ENCODE results near the gene RAD9A. TPM values are rescaled to one million over a fixed set of nuclear protein-coding genes. Genes with fewer than 3 reads are reported as not detected.
A peak's percentile ranks its signal among the peaks of the same experiment; 100 is the strongest.

RAD9A gene
- total RNA-seq, 1 donor, result 7.8 TPM

DNA sequence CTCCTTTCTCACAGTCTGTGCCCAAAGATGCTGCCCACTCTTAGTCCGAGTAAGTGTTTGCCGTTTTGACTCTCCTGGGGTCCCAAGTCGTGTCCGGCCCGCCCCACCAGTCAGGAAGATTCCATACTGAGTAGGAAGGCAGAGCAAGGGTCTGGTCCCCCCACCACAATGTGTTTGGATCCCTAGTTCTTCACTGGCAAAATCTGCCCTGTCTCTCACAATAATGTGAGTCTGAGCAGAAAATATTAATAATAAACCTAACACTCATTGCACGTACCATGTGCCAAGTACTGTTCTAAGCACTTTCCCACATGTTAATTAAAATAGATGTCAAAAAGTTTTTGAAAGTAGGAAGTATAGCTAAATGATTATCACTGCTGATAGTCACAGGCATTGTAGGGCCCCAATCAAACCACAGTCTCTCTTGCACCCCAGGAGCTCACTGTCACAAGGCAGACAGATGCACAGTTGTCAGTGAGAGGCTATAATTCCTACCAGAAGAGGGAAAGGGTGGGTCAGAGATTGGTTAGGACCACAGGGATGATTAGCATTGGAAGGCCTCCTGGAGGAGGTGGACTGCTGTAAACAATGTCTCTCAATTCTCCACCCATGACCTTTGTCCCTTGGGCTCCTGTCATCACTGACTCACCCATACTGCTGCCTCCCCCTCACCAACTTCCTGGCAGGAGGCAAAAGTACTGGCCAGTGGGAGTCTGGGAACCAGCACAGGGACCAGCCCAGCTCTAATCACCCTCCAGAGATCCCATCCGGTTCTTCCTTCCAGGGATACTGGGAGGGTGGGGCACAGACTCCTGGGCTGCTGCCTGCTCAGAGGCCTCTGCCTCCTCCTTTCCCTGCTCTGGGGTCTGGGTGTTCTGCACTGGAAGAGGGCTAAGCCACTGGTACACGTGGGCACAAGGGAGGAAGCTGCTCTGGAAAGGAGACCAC is 37.4 kb upstream of the RAD9A start:
- Histone ChIP-seq H3K9me3 (ENCODE audit: low read depth, low read length) (no peaks in the 10 kb centered on the region), H3K27me3 (ENCODE audit: insufficient read depth, low read length) (no peaks in the 10 kb centered on the region), H3K4me1 (ENCODE audit: insufficient read depth, low read length) (peaks cover 89% of the 10 kb centered on the region), H3K4me3 (ENCODE audit: low read length) (peak overlapping the region; percentile 71)

- peaks cover 83% of the 10 kb centered on the region for H3K4me1 ChIP-seq (ENCODE audit: insufficient read depth, low read length)
- H3K27me3 ChIP-seq (ENCODE audit: insufficient read depth, low read length), result no peaks in the 10 kb centered on the region
- H3K9me3 ChIP-seq (ENCODE audit: low read depth, low read length), result no peaks in the 10 kb centered on the region
- no peak overlapping the region for H3K4me3 ChIP-seq (ENCODE audit: low read length)
Measured at GRCh38 chr11:67355023-67355793, 36.6 kb upstream of the RAD9A start.

DNA sequence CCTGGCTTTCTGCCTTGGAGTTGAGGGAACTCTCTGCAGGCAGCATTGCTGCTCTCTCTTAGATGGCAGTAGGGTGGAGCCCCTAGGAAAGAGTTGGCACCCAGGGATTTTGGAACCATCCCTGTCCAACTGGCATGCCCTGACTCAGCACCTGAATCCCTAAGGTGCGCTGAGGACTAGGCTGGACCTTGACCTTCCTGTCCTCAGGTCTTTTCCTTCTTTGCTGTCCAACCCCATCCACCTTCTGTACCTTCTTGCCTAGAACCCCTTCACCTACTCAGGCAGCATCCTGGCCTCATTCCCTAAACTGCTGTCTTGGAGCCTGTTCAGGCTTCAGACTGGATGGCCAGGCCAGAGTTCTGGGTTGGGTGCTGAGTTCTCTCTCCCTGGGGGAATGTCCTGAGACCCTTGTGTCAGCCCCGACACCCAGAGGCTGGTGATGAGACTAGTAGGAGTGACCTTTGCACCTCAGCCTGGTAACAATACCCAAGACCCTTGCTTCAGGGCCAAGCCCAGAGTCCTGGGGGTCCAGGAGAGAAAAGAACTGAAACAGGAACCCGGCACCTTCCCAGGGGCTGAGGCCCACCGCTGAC is 35.9 kb upstream of the RAD9A start:
- Histone ChIP-seq H3K4me3 (ENCODE audit: low read length) (no peak overlapping the region), H3K4me1 (ENCODE audit: insufficient read depth, low read length) (peaks cover 78% of the 10 kb centered on the region), H3K9me3 (ENCODE audit: low read depth, low read length) (no peaks in the 10 kb centered on the region), H3K27me3 (ENCODE audit: insufficient read depth, low read length) (no peaks in the 10 kb centered on the region)

DNA sequence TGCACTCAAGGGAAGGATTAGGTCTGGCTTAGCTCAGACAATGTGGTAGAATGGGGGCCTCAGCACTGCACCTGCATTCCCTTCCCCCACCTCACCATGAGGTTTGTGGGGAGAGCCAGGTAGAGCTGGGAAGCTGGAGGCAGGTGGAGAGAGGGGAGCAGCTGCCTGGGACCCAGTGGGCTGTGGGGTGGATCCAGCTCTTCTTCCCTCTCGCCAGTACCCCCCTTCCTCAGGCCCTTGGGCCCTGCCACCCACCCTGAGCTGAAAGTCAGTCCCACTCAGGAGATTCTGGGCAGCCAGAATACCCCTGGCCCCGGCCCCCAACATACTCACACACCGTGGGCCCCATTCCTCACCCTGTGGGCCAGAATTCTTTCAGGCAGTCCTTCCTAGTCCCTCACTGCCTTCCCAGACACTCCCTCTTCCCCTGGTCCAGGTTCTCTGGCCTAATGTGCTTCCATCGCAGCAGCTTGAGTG is 35.4 kb upstream of the RAD9A start:
- Histone ChIP-seq H3K9me3 (ENCODE audit: low read depth, low read length) (no peaks in the 10 kb centered on the region), H3K4me1 (ENCODE audit: insufficient read depth, low read length) (peaks cover 72% of the 10 kb centered on the region), H3K4me3 (ENCODE audit: low read length) (no peak overlapping the region), H3K27me3 (ENCODE audit: insufficient read depth, low read length) (no peaks in the 10 kb centered on the region)

- Histone ChIP-seq H3K4me1 (ENCODE audit: insufficient read depth, low read length) (peaks cover 66% of the 10 kb centered on the region), H3K9me3 (ENCODE audit: low read depth, low read length) (no peaks in the 10 kb centered on the region), H3K4me3 (ENCODE audit: low read length) (no peak overlapping the region), H3K27me3 (ENCODE audit: insufficient read depth, low read length) (no peaks in the 10 kb centered on the region)
Measured at GRCh38 chr11:67356864-67357561, 34.8 kb upstream of the RAD9A start.

GRCh38 chr11:67357831-67358670 is 33.7 kb upstream of the RAD9A start:
- Histone ChIP-seq H3K4me3 (ENCODE audit: low read length) (no peak overlapping the region), H3K27me3 (ENCODE audit: insufficient read depth, low read length) (no peaks in the 10 kb centered on the region), H3K4me1 (ENCODE audit: insufficient read depth, low read length) (peaks cover 57% of the 10 kb centered on the region), H3K9me3 (ENCODE audit: low read depth, low read length) (no peaks in the 10 kb centered on the region)

- H3K4me1 ChIP-seq (ENCODE audit: insufficient read depth, low read length), result peaks cover 55% of the 10 kb centered on the region
- no peaks in the 10 kb centered on the region for H3K27me3 ChIP-seq (ENCODE audit: insufficient read depth, low read length)
- H3K9me3 ChIP-seq (ENCODE audit: low read depth, low read length), result no peaks in the 10 kb centered on the region
- H3K4me3 ChIP-seq (ENCODE audit: low read length), result no peak overlapping the region
Measured at GRCh38 chr11:67364169-67364568, 27.6 kb upstream of the RAD9A start.

GRCh38 chr11:67364783-67365722 is 26.7 kb upstream of the RAD9A start:
- Histone ChIP-seq H3K4me1 (ENCODE audit: insufficient read depth, low read length) (peaks cover 63% of the 10 kb centered on the region), H3K9me3 (ENCODE audit: low read depth, low read length) (no peaks in the 10 kb centered on the region), H3K4me3 (ENCODE audit: low read length) (no peak overlapping the region), H3K27me3 (ENCODE audit: insufficient read depth, low read length) (no peaks in the 10 kb centered on the region)

- Histone ChIP-seq H3K4me1 (ENCODE audit: insufficient read depth, low read length) (peaks cover 69% of the 10 kb centered on the region), H3K27me3 (ENCODE audit: insufficient read depth, low read length) (no peaks in the 10 kb centered on the region), H3K9me3 (ENCODE audit: low read depth, low read length) (no peaks in the 10 kb centered on the region), H3K4me3 (ENCODE audit: low read length) (no peak overlapping the region)
Measured at GRCh38 chr11:67365736-67366444, 25.9 kb upstream of the RAD9A start.

DNA sequence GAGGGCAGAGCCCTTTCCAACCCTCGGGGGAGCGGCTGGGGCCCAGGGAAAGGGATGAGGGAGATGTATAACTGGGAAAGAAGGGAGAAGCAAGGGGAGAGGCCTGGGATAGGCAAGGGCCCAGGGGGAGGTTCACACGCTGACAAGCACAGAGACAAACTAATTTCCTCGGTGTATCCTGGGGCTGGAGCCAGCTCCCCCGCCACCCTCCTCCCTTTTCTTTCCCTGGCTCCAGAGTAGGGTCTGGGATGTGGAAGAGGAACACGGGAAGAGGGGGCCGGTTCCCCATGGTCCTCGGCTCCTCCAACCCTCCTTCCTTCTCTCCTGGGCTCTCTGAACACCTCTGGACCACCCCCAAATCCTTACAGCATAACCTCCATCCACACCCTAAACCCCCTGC is 25.2 kb upstream of the RAD9A start:
- no peaks in the 10 kb centered on the region for H3K9me3 ChIP-seq (ENCODE audit: low read depth, low read length)
- H3K4me1 ChIP-seq (ENCODE audit: insufficient read depth, low read length), result peaks cover 76% of the 10 kb centered on the region
- H3K27me3 ChIP-seq (ENCODE audit: insufficient read depth, low read length), result no peaks in the 10 kb centered on the region
- H3K4me3 ChIP-seq (ENCODE audit: low read length), result no peak overlapping the region

DNA sequence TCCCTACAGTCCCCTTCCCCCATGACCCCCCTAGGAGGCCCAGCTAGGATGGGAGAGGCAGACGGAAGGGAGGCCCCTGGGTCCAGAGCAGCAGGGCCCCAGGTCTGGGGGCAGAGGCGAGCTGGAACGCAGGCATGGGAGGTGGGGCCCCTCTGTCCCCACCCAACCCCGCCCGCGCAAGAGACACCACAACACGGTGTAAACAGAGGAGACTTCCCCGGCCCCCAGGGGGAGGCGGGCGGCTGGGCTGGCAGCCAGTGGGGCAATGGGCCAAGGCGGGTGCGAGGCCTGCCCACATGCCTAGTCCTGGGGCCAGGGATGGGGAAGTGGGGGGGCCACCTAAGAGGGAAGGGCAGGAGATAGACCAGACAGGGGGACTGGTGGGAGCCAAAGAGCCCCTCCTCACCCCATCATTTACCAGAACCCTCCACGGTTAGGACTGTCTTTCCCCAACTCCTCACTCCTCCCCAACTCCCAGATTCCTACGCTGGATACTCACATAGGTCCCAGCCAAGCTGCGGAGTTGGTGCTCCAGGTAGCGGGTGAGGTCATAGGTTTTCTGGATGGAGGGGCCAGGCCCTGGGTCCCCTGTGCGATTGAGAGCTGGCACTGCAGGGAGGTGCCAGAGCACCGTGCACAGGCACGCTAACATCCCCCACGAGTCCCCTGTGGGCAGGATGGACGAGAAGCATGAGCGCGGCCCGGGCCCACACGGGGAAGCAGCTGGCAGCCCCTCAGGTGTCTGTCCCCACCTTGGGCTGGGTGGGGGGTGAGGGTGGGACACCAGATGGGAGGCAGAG is 24.6 kb upstream of the RAD9A start:
- Histone ChIP-seq H3K9me3 (ENCODE audit: low read depth, low read length) (no peaks in the 10 kb centered on the region), H3K4me3 (ENCODE audit: low read length) (no peak overlapping the region)

DNA sequence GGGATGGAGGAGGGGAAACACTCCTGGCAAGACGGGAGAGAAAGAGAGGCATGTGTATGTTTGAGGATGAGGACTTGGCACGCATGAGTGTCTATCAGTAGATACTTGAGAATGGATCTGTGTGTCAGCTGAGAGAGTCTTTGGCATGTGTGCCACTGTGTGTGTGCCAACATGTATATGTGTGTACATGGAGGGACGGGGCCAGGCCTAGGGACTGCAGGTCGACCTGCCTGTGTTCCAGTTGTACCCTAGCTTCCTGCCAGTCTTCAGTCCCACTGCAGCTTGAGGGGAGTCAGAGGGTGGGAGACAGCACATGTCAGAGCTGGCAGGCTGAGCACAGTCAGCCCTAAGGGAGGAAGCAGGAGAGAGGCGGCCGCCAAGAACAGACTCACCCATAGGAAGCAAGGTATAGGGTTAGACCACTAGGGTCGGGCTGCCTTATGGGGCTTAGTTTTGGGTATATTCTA is 24.0 kb upstream of the RAD9A start:
- H3K4me1 ChIP-seq (ENCODE audit: insufficient read depth, low read length), result peaks cover 83% of the 10 kb centered on the region
- H3K9me3 ChIP-seq (ENCODE audit: low read depth, low read length), result no peaks in the 10 kb centered on the region
- no peak overlapping the region for H3K4me3 ChIP-seq (ENCODE audit: low read length)
- no peaks in the 10 kb centered on the region for H3K27me3 ChIP-seq (ENCODE audit: insufficient read depth, low read length)

More for the DNA sequence above, 24.6 kb upstream of the RAD9A start:
- peaks cover 82% of the 10 kb centered on the region for H3K4me1 ChIP-seq (ENCODE audit: insufficient read depth, low read length)
- H3K27me3 ChIP-seq (ENCODE audit: insufficient read depth, low read length), result no peaks in the 10 kb centered on the region
